ENCODE results near the gene C5AR2. TPM values are rescaled to one million over a fixed set of nuclear protein-coding genes. Genes with fewer than 3 reads are reported as not detected.

C5AR2 gene
- total RNA-seq, 3 donors from 2014 or later (not counting 1 experiment from before 2014, with no cell fraction given), result 4.3 to 15.5 (median 8.3) TPM

- no peaks in the 10 kb centered on the region for H3K36me3 ChIP-seq (ENCODE audit: control insufficient read depth, insufficient read depth, low read length)
- no peaks in the 10 kb centered on the region for H3K27me3 Mint-ChIP-seq (ENCODE audit: low read depth in 2 of 2)
- no peak overlapping the region for H3K27ac ChIP-seq (ENCODE audit: low read length)
- 82% methylated on average over 10 of the region's 10 CpGs for WGBS (ENCODE audit: insufficient coverage)
- H3K36me3 Mint-ChIP-seq, result no peaks in the 10 kb centered on the region
- H3K4me1 ChIP-seq (ENCODE audit: control insufficient read depth, insufficient read depth, low read length), result peaks cover 25% of the 10 kb centered on the region
- H3K4me3 Mint-ChIP-seq, result no peak overlapping the region
- H3K4me1 Mint-ChIP-seq, result peaks cover 8 to 16% of the 10 kb centered on the region in 2 donors
- peaks cover 0 to 2% of the 10 kb centered on the region in 2 donors for H3K9me3 Mint-ChIP-seq
- DNase-seq (no peak), ATAC-seq (no peak)
- peak overlapping the region in 1 of 2 donors; percentile 17 for H3K27ac Mint-ChIP-seq
- no peak overlapping the region for H3K4me3 ChIP-seq (ENCODE audit: low read length)
- no peaks in the 10 kb centered on the region for H3K27me3 ChIP-seq (ENCODE audit: control insufficient read depth, insufficient read depth, low read length)
- no peaks in the 10 kb centered on the region for H3K9me3 ChIP-seq (ENCODE audit: control insufficient read depth, insufficient read depth, low read length)
- no peak for TF ChIP-seq CTCF (IDR thresholded peaks at IDR 0.05)
- intact Hi-C loops (cut with micrococcal nuclease), result no loop called here
These were observed 7.4 kb downstream of the C5AR2 start for GRCh38 chr19:47339196-47339880.

DNA sequence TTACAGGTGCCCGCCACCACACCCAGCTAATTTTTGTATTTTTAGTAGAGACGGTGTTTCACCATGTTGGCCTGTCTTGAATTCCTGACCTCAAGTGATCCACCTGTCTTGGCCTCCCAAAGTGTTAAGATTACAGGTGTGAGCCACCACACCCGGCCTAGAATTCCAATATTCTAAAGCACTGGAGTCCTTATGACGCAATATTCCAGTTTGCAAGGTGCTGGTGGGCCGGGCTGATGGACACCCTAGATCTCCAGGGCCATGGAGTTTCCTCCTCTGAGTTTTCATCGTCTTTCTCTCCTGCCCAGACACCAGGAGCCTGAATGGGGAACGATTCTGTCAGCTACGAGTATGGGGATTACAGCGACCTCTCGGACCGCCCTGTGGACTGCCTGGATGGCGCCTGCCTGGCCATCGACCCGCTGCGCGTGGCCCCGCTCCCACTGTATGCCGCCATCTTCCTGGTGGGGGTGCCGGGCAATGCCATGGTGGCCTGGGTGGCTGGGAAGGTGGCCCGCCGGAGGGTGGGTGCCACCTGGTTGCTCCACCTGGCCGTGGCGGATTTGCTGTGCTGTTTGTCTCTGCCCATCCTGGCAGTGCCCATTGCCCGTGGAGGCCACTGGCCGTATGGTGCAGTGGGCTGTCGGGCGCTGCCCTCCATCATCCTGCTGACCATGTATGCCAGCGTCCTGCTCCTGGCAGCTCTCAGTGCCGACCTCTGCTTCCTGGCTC lies 8.7 kb downstream of the C5AR2 start:
- Mint-ChIP-seq H3K4me3 (no peak overlapping the region), H3K27ac (no peak overlapping the region), H3K4me1 (peaks cover 8 to 16% of the 10 kb centered on the region in 2 donors), H3K27me3 (ENCODE audit: low read depth in 2 of 2) (no peaks in the 10 kb centered on the region), H3K36me3 (no peaks in the 10 kb centered on the region), H3K9me3 (peaks cover 0 to 2% of the 10 kb centered on the region in 2 donors)
- TF ChIP-seq CTCF (IDR thresholded peaks at IDR 0.05), result no peak
- H3K9me3 ChIP-seq (ENCODE audit: control insufficient read depth, insufficient read depth, low read length), result no peaks in the 10 kb centered on the region
- DNase-seq (no peak), ATAC-seq (no peak)
- no peaks in the 10 kb centered on the region for H3K36me3 ChIP-seq (ENCODE audit: control insufficient read depth, insufficient read depth, low read length)
- no peaks in the 10 kb centered on the region for H3K27me3 ChIP-seq (ENCODE audit: control insufficient read depth, insufficient read depth, low read length)
- H3K4me3 ChIP-seq (ENCODE audit: low read length), result no peak overlapping the region
- H3K27ac ChIP-seq (ENCODE audit: low read length), result no peak overlapping the region
- 95% methylated on average over 29 of the region's 29 CpGs for WGBS (ENCODE audit: insufficient coverage)
- intact Hi-C loops (cut with micrococcal nuclease), result no loop called here
- peaks cover 17% of the 10 kb centered on the region for H3K4me1 ChIP-seq (ENCODE audit: control insufficient read depth, insufficient read depth, low read length)

DNA sequence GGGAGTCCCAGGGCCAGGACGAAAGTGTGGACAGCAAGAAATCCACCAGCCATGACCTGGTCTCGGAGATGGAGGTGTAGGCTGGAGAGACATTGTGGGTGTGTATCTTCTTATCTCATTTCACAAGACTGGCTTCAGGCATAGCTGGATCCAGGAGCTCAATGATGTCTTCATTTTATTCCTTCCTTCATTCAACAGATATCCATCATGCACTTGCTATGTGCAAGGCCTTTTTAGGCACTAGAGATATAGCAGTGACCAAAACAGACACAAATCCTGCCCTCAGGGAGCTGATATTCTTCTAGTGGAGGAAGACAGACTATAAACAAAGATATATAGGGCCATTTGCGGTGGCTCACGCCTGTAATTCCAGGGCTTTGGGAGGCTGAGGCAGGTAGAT lies 9.8 kb downstream of the C5AR2 start:
- no peak for ATAC-seq
- Mint-ChIP-seq H3K36me3 (no peaks in the 10 kb centered on the region), H3K27ac (no peak overlapping the region), H3K27me3 (ENCODE audit: low read depth in 2 of 2) (no peaks in the 10 kb centered on the region), H3K4me3 (no peak overlapping the region), H3K4me1 (peaks cover 2 to 5% of the 10 kb centered on the region in 2 donors), H3K9me3 (no peaks in the 10 kb centered on the region)
- DNase-seq, result no peak
- TF ChIP-seq CTCF (IDR thresholded peaks at IDR 0.05), result no peak
- Histone ChIP-seq H3K27ac (ENCODE audit: low read length) (no peak overlapping the region), H3K36me3 (ENCODE audit: control insufficient read depth, insufficient read depth, low read length) (no peaks in the 10 kb centered on the region), H3K27me3 (ENCODE audit: control insufficient read depth, insufficient read depth, low read length) (no peaks in the 10 kb centered on the region), H3K4me1 (ENCODE audit: control insufficient read depth, insufficient read depth, low read length) (peaks cover 6% of the 10 kb centered on the region), H3K4me3 (ENCODE audit: low read length) (no peak overlapping the region), H3K9me3 (ENCODE audit: control insufficient read depth, insufficient read depth, low read length) (no peaks in the 10 kb centered on the region)
- WGBS (ENCODE audit: insufficient coverage), result 93% methylated on average over 3 of the region's 4 CpGs
- intact Hi-C loops (cut with micrococcal nuclease), result no loop called here
